BE2C (cell line): ENCODE measurements around the gene FNIP1.

Source experiments
- DNase-seq: peaks from one replicate; pipeline ENCODE4 v3.0.0-alpha.2; 2020
- H3K27me3 ChIP-seq: fragments of 250-450 bp; sonication (Bioruptor Pico); 2 replicates; pipeline ENCODE4 v1.5.1; 2020; ENCODE audit warnings: mild to moderate bottlenecking
- H3K36me3 ChIP-seq: fragments of 250-450 bp; sonication (Bioruptor Pico); 2 replicates; pipeline ENCODE4 v1.5.1; 2020; ENCODE audit warnings: mild to moderate bottlenecking
- H3K4me1 ChIP-seq: fragments of 250-450 bp; sonication (Bioruptor Pico); 2 replicates; pipeline ENCODE4 v1.5.1; 2020
- H3K4me3 ChIP-seq: 2 replicates; pipeline ENCODE4 v1.5.1; 2011; ENCODE audit warnings: low read depth, low read length
- H3K9me3 ChIP-seq: fragments of 250-450 bp; sonication (Bioruptor Pico); 2 replicates; pipeline ENCODE4 v1.5.1; 2020
- CTCF ChIP-seq: IDR thresholded peaks from 2 replicates; pipeline ENCODE4 v1.5.1; 2012; ENCODE audit warnings: mild to moderate bottlenecking, low read depth, low read length

FNIP1 gene

GRCh38 chr5:131795879-131796792 is 681 bp downstream of the FNIP1 start:
- TF ChIP-seq CTCF: no peak
- no peaks in the 10 kb centered on the region for H3K4me1 ChIP-seq
- H3K9me3 ChIP-seq: no peaks in the 10 kb centered on the region
- no peaks in the 10 kb centered on the region for H3K36me3 ChIP-seq
- peak overlapping the region; percentile 81 for H3K4me3 ChIP-seq
- no peaks in the 10 kb centered on the region for H3K27me3 ChIP-seq
- DNase-seq: peak; percentile 61

- H3K4me1 ChIP-seq: no peaks in the 10 kb centered on the region
- no peak for DNase-seq
- H3K9me3 ChIP-seq: no peaks in the 10 kb centered on the region
- peak overlapping the region; percentile 81 for H3K4me3 ChIP-seq
- H3K27me3 ChIP-seq: no peaks in the 10 kb centered on the region
- no peaks in the 10 kb centered on the region for H3K36me3 ChIP-seq
- no peak for TF ChIP-seq CTCF
Observed at GRCh38 chr5:131795228-131795627, 1.6 kb downstream of the FNIP1 start.

- Histone ChIP-seq H3K4me3 (no peak overlapping the region), H3K9me3 (no peaks in the 10 kb centered on the region), H3K27me3 (no peaks in the 10 kb centered on the region), H3K36me3 (no peaks in the 10 kb centered on the region), H3K4me1 (no peaks in the 10 kb centered on the region)
- DNase-seq: no peak
- TF ChIP-seq CTCF: no peak
Observed at GRCh38 chr5:131794586-131794985, 2.2 kb downstream of the FNIP1 start.

GRCh38 chr5:131792896-131793295 is 3.9 kb downstream of the FNIP1 start:
- no peaks in the 10 kb centered on the region for H3K4me1 ChIP-seq
- H3K36me3 ChIP-seq: no peaks in the 10 kb centered on the region
- no peaks in the 10 kb centered on the region for H3K27me3 ChIP-seq
- no peak overlapping the region for H3K4me3 ChIP-seq
- no peaks in the 10 kb centered on the region; the same call in 1 of the 2 replicates for H3K9me3 ChIP-seq
- no peak for TF ChIP-seq CTCF
- DNase-seq: no peak

- DNase-seq: no peak
- H3K9me3 ChIP-seq: no peaks in the 10 kb centered on the region; the same call in 1 of the 2 replicates
- no peaks in the 10 kb centered on the region for H3K27me3 ChIP-seq
- TF ChIP-seq CTCF: no peak
- no peak overlapping the region for H3K4me3 ChIP-seq
- H3K36me3 ChIP-seq: no peaks in the 10 kb centered on the region
- H3K4me1 ChIP-seq: no peaks in the 10 kb centered on the region
Observed at GRCh38 chr5:131791866-131792265, 5.0 kb downstream of the FNIP1 start.

- no peaks in the 10 kb centered on the region; the same call in 1 of the 2 replicates for H3K9me3 ChIP-seq
- no peaks in the 10 kb centered on the region for H3K27me3 ChIP-seq
- no peak for DNase-seq
- no peaks in the 10 kb centered on the region for H3K36me3 ChIP-seq
- TF ChIP-seq CTCF: no peak
- no peak overlapping the region for H3K4me3 ChIP-seq
- no peaks in the 10 kb centered on the region for H3K4me1 ChIP-seq
Observed at GRCh38 chr5:131790550-131790949, 6.3 kb downstream of the FNIP1 start.
